HUES48 (cell line): ENCODE data around the gene LOC101059915.
"Not testable (repeated sequence)": the region's sequence is repeated elsewhere in the genome, so short reads cannot be mapped to it uniquely, and the experiment has no call there.

Experiments
- H3K27ac ChIP-seq: one replicate; pipeline ENCODE4 v1.7.0; 2013; ENCODE audit warnings: low read depth, low read length, inconsistent platforms
- H3K27me3 ChIP-seq: 2 replicates; pipeline ENCODE4 v1.6.1; 2013; ENCODE audit warnings: mild to moderate bottlenecking, low read length; ENCODE audit not compliant: control insufficient read depth, insufficient read depth
- H3K36me3 ChIP-seq: 2 replicates; pipeline ENCODE4 v1.6.1; 2013; ENCODE audit warnings: low read length; ENCODE audit not compliant: control insufficient read depth, insufficient read depth
- H3K4me1 ChIP-seq: 2 replicates; pipeline ENCODE4 v1.6.1; 2013; ENCODE audit warnings: mild to moderate bottlenecking, low read length; ENCODE audit not compliant: control insufficient read depth, insufficient read depth
- H3K4me3 ChIP-seq: 2 replicates; pipeline ENCODE4 v1.5.1; 2013; ENCODE audit warnings: mild to moderate bottlenecking, low read depth, low read length
- H3K9ac ChIP-seq: 2 replicates; pipeline ENCODE4 v1.6.1; 2013; ENCODE audit warnings: mild to moderate bottlenecking, low read depth, low read length, moderate library complexity
- H3K9me3 ChIP-seq: 2 replicates; pipeline ENCODE4 v1.6.1; 2013; ENCODE audit warnings: low read length; ENCODE audit not compliant: control insufficient read depth, insufficient read depth

Gene LOC101059915

GRCh38 chrX:71676068-71676795, 8.9 kb downstream of the LOC101059915 start:
- not testable (repeated sequence) for H3K27me3 ChIP-seq, H3K4me3 ChIP-seq, H3K36me3 ChIP-seq, H3K27ac ChIP-seq, H3K9ac ChIP-seq, H3K4me1 ChIP-seq
- H3K9me3 ChIP-seq = peaks cover 27% of the 10 kb centered on the region

GRCh38 chrX:71677195-71677594, 9.8 kb downstream of the LOC101059915 start:
- not testable (repeated sequence) for H3K9ac ChIP-seq, H3K27ac ChIP-seq, H3K4me3 ChIP-seq, H3K4me1 ChIP-seq, H3K36me3 ChIP-seq, H3K27me3 ChIP-seq
- H3K9me3 ChIP-seq = peaks cover 30% of the 10 kb centered on the region

- Histone ChIP-seq H3K4me3 (no peak overlapping the region), H3K9ac (no peak overlapping the region), H3K27ac (no peak overlapping the region), H3K36me3 (no peaks in the 10 kb centered on the region), H3K27me3 (no peaks in the 10 kb centered on the region), H3K4me1 (no peaks in the 10 kb centered on the region), H3K9me3 (peaks cover 17% of the 10 kb centered on the region)
Measured at GRCh38 chrX:71679575-71680207, 12.3 kb downstream of the LOC101059915 start.

GRCh38 chrX:71696641-71697465, 29.5 kb downstream of the LOC101059915 start:
- H3K27ac ChIP-seq, H3K4me1 ChIP-seq, H3K27me3 ChIP-seq, H3K9ac ChIP-seq, H3K36me3 ChIP-seq, H3K9me3 ChIP-seq, H3K4me3 ChIP-seq: not testable (repeated sequence)

GRCh38 chrX:71697466-71698298, 30.3 kb downstream of the LOC101059915 start:
- not testable (repeated sequence) for H3K4me1 ChIP-seq, H3K4me3 ChIP-seq, H3K36me3 ChIP-seq, H3K27ac ChIP-seq, H3K27me3 ChIP-seq, H3K9ac ChIP-seq, H3K9me3 ChIP-seq

GRCh38 chrX:71698299-71699022, 31.1 kb downstream of the LOC101059915 start:
- not testable (repeated sequence) for H3K9ac ChIP-seq, H3K36me3 ChIP-seq, H3K27me3 ChIP-seq, H3K4me3 ChIP-seq, H3K4me1 ChIP-seq, H3K27ac ChIP-seq, H3K9me3 ChIP-seq

GRCh38 chrX:71699023-71699344, 31.6 kb downstream of the LOC101059915 start:
- not testable (repeated sequence) for H3K9ac ChIP-seq, H3K9me3 ChIP-seq, H3K4me3 ChIP-seq, H3K36me3 ChIP-seq, H3K27ac ChIP-seq, H3K27me3 ChIP-seq, H3K4me1 ChIP-seq

- H3K4me1 ChIP-seq, H3K9me3 ChIP-seq, H3K36me3 ChIP-seq: not testable (repeated sequence)
Measured at GRCh38 chrX:71702853-71703252, 35.5 kb downstream of the LOC101059915 start.

GRCh38 chrX:71714064-71714463, 46.7 kb downstream of the LOC101059915 start:
- not testable (repeated sequence) for H3K4me3 ChIP-seq, H3K9ac ChIP-seq, H3K9me3 ChIP-seq, H3K27me3 ChIP-seq, H3K27ac ChIP-seq, H3K36me3 ChIP-seq, H3K4me1 ChIP-seq

More at GRCh38 chrX:71702853-71703252, 35.5 kb downstream of the LOC101059915 start:
- not testable (repeated sequence) for H3K27ac ChIP-seq, H3K4me3 ChIP-seq, H3K9ac ChIP-seq, H3K27me3 ChIP-seq

- H3K4me3 ChIP-seq, H3K27me3 ChIP-seq, H3K27ac ChIP-seq, H3K4me1 ChIP-seq, H3K9ac ChIP-seq, H3K9me3 ChIP-seq, H3K36me3 ChIP-seq: not testable (repeated sequence)
Measured at GRCh38 chrX:71715551-71715950, 48.2 kb downstream of the LOC101059915 start.
